NOMO-1 (cell line): Measurements from ENCODE around the gene KBTBD3.
"Not testable (repeated sequence)": the region's sequence is repeated elsewhere in the genome, so short reads cannot be mapped to it uniquely, and the experiment has no call there.

Experiments
- DNase-seq, 2 experiments: peaks; one replicate each; lab custom pipeline; 2025; ENCODE audit not compliant: unreplicated experiment in 2 of 2; lab: John Stamatoyannopoulos, UW

The KBTBD3 gene

DNA sequence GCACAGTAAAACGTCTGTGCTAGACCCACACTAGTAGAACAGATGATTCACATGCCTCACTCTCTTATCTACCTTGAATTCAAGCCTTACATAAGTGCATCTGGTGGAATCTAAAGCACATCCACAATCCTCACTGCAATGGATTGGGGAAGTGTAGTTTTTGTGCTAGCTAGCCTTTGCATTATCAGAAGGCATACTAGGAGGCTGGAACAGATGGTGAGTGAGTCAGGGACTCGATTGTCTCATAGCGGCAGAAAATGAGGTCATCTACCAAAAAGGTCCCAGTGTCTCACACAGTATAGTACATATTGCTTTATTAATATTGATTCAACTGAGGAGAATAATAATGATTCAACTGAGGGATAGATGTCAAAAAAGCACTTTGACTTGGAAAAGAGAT is 64.4 kb downstream of the KBTBD3 start:
- no peak for DNase-seq

DNA sequence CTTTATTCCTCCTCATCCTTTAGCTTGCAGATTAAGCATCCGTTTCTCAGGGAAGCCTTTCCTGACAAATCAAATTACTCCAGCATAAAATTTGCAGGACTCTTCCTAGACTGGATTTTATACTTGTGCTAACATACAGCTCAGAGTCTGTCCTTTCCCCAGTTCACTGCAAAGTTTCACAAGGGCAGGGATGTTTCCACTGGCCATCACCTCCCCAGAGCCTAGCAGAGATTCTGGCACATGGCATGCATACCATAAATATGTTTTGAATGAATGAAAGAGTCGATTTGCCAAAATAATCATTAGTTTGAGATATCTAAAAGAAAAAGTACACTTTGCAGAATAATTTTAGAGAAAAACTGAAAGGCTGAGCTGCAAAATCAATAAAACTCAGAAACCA is 65.7 kb downstream of the KBTBD3 start:
- no peak for DNase-seq

DNA sequence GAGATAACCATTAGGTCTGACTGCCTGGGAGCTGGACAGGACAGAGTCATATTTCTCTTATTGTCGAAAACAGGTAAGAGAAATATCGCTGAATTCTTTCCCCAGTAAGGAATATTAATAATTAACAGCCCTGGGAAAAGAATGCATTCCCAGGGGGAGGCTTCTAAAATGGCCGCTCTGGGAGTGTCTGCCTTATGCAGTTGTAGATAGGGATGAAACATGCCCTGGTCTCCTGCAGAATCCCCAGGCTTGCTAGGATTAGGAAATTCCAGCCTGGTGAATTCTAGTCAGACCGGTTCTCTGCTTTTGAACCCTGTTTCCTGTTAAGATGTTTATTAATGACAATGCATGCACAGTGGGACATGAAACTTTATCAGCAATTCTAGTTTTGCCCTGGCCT is 74.1 kb downstream of the KBTBD3 start:
- DNase-seq = not testable (repeated sequence)

DNA sequence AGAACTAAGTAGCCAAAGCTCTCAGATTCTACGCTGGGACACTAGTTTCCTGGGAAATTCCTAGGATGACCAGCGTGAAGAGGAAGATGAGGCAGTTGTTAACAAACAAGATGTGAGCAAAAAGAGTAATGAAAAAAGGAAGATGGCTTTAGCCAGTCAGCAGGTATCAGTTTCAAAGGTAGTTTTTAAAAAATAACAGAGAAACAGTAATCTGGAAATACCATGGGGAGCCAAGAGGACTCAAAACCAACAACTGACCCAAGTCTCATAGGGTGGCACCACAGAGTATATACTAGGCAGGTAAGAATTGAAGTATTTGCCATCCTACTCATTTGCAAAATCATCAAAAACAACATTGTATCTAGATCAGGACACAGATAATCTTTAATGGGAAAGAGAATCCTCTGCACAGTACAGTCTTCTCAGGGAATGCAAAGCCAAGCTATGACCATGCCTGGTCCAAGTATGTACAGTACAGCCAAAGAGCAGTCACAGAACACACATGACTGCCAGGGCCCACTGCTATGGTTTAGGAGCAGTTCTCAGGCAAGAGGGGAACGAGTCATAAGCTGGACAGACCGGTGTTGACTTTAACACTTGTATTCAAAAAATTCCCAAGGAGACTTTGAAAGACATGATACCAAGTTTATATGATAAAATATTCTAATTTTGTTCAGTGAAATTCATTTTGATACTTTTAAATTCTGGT is 75.7 kb downstream of the KBTBD3 start:
- no peak for DNase-seq
